Measurements from ENCODE around the gene SUMF2.
"Not testable (repeated sequence)": the region's sequence is repeated elsewhere in the genome, so short reads cannot be mapped to it uniquely, and the experiment has no call there.

SUMF2 gene

DNA sequence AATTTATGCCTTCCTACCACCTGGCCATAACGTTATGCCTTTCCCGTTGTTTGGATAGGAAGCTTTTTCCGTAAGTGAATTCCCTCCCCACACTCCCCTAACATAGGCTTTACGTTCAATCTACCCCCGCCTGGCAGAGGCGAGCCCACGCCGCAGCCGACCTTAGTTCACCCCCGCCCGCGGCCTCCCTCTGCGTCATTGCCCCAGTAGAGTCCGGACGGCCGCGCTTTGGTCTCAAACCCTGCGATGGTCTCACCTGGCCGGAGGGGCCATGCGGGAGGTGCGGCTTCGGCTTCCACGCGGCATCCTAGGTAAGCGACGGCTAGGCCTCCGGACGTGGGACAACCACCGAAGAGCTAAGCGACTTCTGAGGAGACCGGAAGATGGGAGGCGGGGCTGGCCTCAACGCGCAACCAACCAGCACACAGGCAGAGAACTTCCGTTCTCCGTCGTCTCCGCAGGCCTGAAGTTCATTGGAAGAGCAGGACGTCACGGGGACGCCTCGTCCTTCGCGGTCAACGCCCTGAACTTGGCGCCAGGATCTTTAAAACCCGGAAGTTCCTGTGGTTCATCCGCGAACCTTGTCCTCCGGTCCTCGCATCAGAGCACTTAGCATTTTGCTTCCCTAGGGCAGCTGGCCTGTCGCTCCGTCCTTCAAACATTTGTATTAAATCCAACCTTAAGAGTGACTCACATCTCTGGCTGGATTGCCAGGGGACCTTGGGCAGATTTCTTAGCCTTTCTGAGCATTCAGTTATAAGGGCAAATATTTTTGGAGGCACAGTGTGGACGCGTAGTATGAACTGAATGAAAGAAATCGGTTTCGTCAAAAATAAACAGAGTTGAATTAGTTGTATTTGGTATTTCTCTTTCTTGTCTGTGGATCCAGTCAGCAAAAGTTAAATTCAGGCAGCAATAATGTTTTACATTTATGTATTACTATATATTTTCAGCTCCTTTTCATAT lies 42.3 kb downstream of the SUMF2 start, which contains the start of gene CHCHD2:
Gene CHCHD2, minus strand, starts transcription at position 369 of the 966 bp plus-strand sequence. Its CDS starts 63 bp downstream, at position 306.
- peak; percentile 70 to 93 for DNase-seq (ENCODE audit: low read depth in 1 of 2, low spot score in 1 of 2)

GRCh38 chr7:56107954-56108258 lies 43.8 kb downstream of the SUMF2 start:
- DNase-seq (ENCODE audit: low read depth in 1 of 2, low spot score in 1 of 2), result no peak

DNA sequence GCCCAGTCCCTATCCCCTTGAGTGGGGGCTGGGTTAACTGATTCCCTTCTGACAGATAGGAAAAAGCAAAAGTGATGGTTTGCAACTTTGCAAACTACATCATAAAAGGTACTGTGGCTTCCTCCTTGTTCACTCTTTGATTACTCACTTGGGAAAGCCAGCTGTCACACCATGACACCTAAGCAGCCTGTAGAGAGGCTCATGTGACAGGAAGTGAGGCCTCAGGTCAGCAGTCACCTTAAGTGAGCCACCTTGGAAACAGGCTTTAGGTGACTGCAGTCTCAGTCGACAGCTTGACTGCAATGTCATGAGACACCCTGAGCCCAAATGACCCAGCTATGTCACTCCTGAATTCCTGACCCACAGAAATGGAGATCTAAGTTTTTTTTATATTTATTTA lies 46.5 kb downstream of the SUMF2 start:
- no peak for DNase-seq (ENCODE audit: low read depth in 1 of 2, low spot score in 1 of 2)

- DNase-seq (ENCODE audit: low read depth in 1 of 2, low spot score in 1 of 2), result not testable (repeated sequence)
These were observed 48.2 kb downstream of the SUMF2 start for GRCh38 chr7:56112244-56112643.

GRCh38 chr7:56115852-56116538 lies 51.9 kb downstream of the SUMF2 start, which contains the start of gene NUPR2:
TSS of gene NUPR2 (minus strand) at chr7:56116417. CDS start at chr7:56116314, 103 bp downstream.
- no peak for DNase-seq (ENCODE audit: low read depth in 1 of 2, low spot score in 1 of 2)

- no peak for DNase-seq (ENCODE audit: low read depth in 1 of 2, low spot score in 1 of 2)
These were observed 57.4 kb downstream of the SUMF2 start for GRCh38 chr7:56121440-56121839.

GRCh38 chr7:56124981-56125380 lies 60.9 kb downstream of the SUMF2 start:
- DNase-seq (ENCODE audit: low read depth in 1 of 2, low spot score in 1 of 2), result no peak

- DNase-seq (ENCODE audit: low read depth in 1 of 2, low spot score in 1 of 2), result no peak
These were observed 61.7 kb downstream of the SUMF2 start for GRCh38 chr7:56125831-56126230.

GRCh38 chr7:56127241-56127975 lies 63.3 kb downstream of the SUMF2 start:
- no peak for DNase-seq (ENCODE audit: low read depth in 1 of 2, low spot score in 1 of 2)

All from activated CD4-positive, alpha-beta T cell treated with anti-CD3 and anti-CD28 coated beads, Interleukin-2, amount 50 U/mL, for 24 hours (primary cell).